Activated CD8-positive, alpha-beta memory T cell treated with anti-CD3 and anti-CD28 coated beads, Interleukin-2, amount 50 U/mL, for 48 hours (primary cell): ENCODE results near the gene ERLEC1.
"Not testable (repeated sequence)": the region's sequence is repeated elsewhere in the genome, so short reads cannot be mapped to it uniquely, and the experiment has no call there.

Source experiments
- DNase-seq: peaks from one replicate; pipeline ENCODE4 v3.0.0-alpha.2; 2020

The ERLEC1 gene

GRCh38 chr2:53841651-53842050 lies 54.8 kb downstream of the ERLEC1 start:
- DNase-seq: not testable (repeated sequence)

- DNase-seq: no peak
These were observed 56.0 kb downstream of the ERLEC1 start for GRCh38 chr2:53842891-53843290.

GRCh38 chr2:53843595-53843994 lies 56.8 kb downstream of the ERLEC1 start:
- DNase-seq: no peak

- no peak for DNase-seq
These were observed 61.2 kb downstream of the ERLEC1 start for GRCh38 chr2:53848062-53848461.

- not testable (repeated sequence) for DNase-seq
These were observed 64.4 kb downstream of the ERLEC1 start for GRCh38 chr2:53851052-53851757.

GRCh38 chr2:53852532-53852931 lies 65.7 kb downstream of the ERLEC1 start:
- DNase-seq: no peak

- no peak for DNase-seq
These were observed 67.8 kb downstream of the ERLEC1 start for GRCh38 chr2:53854678-53855077.

- no peak for DNase-seq
These were observed 69.4 kb downstream of the ERLEC1 start for GRCh38 chr2:53856272-53856671.

- no peak for DNase-seq
These were observed 72.7 kb downstream of the ERLEC1 start, which contains the start of gene GPR75 for GRCh38 chr2:53859206-53860181. Gene GPR75 (minus strand): TSS chr2:53859967. CDS start chr2:53854756, 5,211 bp downstream.

- DNase-seq: no peak
These were observed 75.0 kb downstream of the ERLEC1 start for GRCh38 chr2:53861824-53862223.

- no peak for DNase-seq
These were observed 76.8 kb downstream of the ERLEC1 start for GRCh38 chr2:53863538-53864227.

- DNase-seq: no peak
These were observed 78.4 kb downstream of the ERLEC1 start for GRCh38 chr2:53865264-53865663.

- DNase-seq: no peak
These were observed 79.1 kb downstream of the ERLEC1 start for GRCh38 chr2:53865962-53866361.

- no peak for DNase-seq
These were observed 80.3 kb downstream of the ERLEC1 start for GRCh38 chr2:53867169-53867568.

GRCh38 chr2:53867773-53868172 lies 80.9 kb downstream of the ERLEC1 start:
- no peak for DNase-seq
